ENCODE data around the gene PPP3CA. TPM values are rescaled to one million over a fixed set of nuclear protein-coding genes. Genes with fewer than 3 reads are reported as not detected.

Gene PPP3CA
- total and polyA plus RNA-seq, 2 of the 8 experiments (the other 6 are each of a cell fraction or from before 2014, with no cell fraction given) = 7.9 to 35.0 TPM

DNA sequence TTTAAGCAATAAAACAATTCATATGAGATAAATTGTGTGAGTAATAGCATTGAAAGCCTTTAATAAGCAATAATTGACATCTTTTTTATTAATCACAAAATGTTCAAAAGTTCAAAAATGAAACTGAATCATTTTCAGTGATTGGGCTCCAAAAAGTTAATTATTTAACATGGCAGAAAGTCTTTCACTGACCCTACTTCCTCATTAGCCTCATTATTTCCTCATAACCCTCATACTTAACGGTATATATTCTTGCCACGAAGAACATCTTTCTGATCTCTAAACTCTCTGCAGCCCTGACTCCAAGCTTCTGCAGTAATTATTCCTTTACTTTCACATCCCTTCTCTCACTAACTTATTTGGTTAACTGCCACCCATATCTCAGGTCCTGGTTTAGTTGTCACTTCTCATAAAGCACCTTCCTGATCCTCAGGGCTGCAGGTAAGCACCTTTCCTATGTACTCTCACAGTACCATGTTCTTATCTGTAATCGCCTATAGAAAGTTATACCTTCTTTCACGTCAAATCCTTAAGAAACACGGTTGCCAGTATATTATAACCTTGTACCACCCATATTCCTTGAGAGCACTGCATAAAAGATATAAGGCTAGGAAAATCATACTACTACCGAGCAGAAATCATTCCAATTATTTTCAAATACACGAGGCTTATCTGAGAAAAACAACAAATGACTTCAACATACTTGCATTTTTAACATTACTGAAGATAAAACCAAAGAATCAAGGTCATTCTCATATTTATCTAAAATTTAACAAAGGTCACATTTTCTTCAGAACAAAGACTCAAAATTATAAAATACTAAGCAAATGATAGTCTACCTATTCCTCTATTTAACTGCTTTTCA, 72.2 kb downstream of the PPP3CA start:
- H3K4me3 ChIP-seq (ENCODE audit: extremely low read depth in 1 of 4, insufficient read depth in 2 of 4, low read depth in 3 of 4, low read length in 4 of 4) = no peak overlapping the region
- no peak overlapping the region for H3K23ac ChIP-seq (ENCODE audit: insufficient read length)
- CTCF ChIA-PET (ENCODE audit: partially characterized antibody) = no interaction called here
- no peak overlapping the region for H2AK5ac ChIP-seq (ENCODE audit: low read depth, low read length)
- H3K79me2 ChIP-seq (ENCODE audit: control insufficient read depth in 1 of 2, insufficient read depth in 2 of 2, low read length in 2 of 2) = peaks cover 0 to 55% of the 10 kb centered on the region in 2 experiments; a peak in 2 of 4 replicates
- no peak overlapping the region for H3K14ac ChIP-seq (ENCODE audit: insufficient read length)
- DNase-seq (ENCODE audit: low read depth in 1 of 2, low spot score in 2 of 2) = no peak
- no peak overlapping the region for H2BK120ac ChIP-seq (replicated peaks; ENCODE audit: low read depth, low read length)
- H4K91ac ChIP-seq (replicated peaks; ENCODE audit: insufficient read length, low read length) = no peak overlapping the region
- FAIRE-seq = no peak
- H3K4ac ChIP-seq (replicated peaks; ENCODE audit: insufficient read length, low read depth, low read length) = no peak overlapping the region
- H3K36me3 ChIP-seq (ENCODE audit: control insufficient read depth in 2 of 4, insufficient read depth in 4 of 4, low read length in 3 of 4) = no peaks in the 10 kb centered on the region
- peaks cover 0 to 2% (median 0%) of the 10 kb centered on the region in 4 experiments; a peak in 1 of 7 replicates for H3K4me1 ChIP-seq (replicated peaks in 1 of 4; ENCODE audit: control insufficient read depth in 3 of 4, insufficient read depth in 4 of 4, low read length in 3 of 4)
- H3K27ac ChIP-seq (ENCODE audit: low read depth, low read length) = no peak overlapping the region
- H3K9me3 ChIP-seq (ENCODE audit: insufficient read depth in 2 of 2, low read depth in 1 of 2, low read length in 1 of 2) = no peaks in the 10 kb centered on the region
- H3K4me2 ChIP-seq (ENCODE audit: insufficient read depth in 1 of 2, low read depth in 2 of 2, low read length in 2 of 2) = no peak overlapping the region
- POLR2A ChIA-PET (ENCODE audit: partially characterized antibody) = no interaction called here
- no peak overlapping the region for H2BK12ac ChIP-seq (ENCODE audit: low read depth, low read length)
- no peak overlapping the region for H3K9ac ChIP-seq (replicated peaks in 1 of 4; ENCODE audit: extremely low read depth in 1 of 4, low read depth in 3 of 4, low read length in 3 of 4)
- H2BK20ac ChIP-seq (ENCODE audit: low read length) = no peak overlapping the region
- TF ChIP-seq JUN (IDR thresholded peaks at IDR 0.05; ENCODE audit: low read depth, low read length) (no peak), HDAC2 (IDR thresholded peaks at IDR 0.05; ENCODE audit: borderline replicate concordance in 1 of 2, low read depth in 2 of 2, low read length in 2 of 2) (no peak), TBP (IDR thresholded peaks at IDR 0.05; ENCODE audit: low read depth, low read length) (no peak)
- TF ChIP-seq, protein P1, sequence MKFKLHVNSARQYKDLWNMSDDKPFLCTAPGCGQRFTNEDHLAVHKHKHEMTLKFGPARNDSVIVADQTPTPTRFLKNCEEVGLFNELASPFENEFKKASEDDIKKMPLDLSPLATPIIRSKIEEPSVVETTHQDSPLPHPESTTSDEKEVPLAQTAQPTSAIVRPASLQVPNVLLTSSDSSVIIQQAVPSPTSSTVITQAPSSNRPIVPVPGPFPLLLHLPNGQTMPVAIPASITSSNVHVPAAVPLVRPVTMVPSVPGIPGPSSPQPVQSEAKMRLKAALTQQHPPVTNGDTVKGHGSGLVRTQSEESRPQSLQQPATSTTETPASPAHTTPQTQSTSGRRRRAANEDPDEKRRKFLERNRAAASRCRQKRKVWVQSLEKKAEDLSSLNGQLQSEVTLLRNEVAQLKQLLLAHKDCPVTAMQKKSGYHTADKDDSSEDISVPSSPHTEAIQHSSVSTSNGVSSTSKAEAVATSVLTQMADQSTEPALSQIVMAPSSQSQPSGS (IDR thresholded peaks at IDR 0.05; ENCODE audit: low read length) = no peak
- no peak overlapping the region for H2AFZ ChIP-seq (ENCODE audit: low read length)
- H4K5ac ChIP-seq (ENCODE audit: insufficient read length, low read depth, low read length) = no peak overlapping the region
- no peaks in the 10 kb centered on the region for H3K27me3 ChIP-seq (replicated peaks in 1 of 4; ENCODE audit: control insufficient read depth in 3 of 4, extremely low read depth in 1 of 4, insufficient read depth in 3 of 4, low read length in 3 of 4)
- no peaks in the 10 kb centered on the region for H3K23me2 ChIP-seq (ENCODE audit: low read depth, low read length)
- 85% methylated on average over 7 of the region's 7 CpGs; no CpG with 5 or more reads in 1 of the 2 experiments for WGBS, 2 experiments (ENCODE audit: extremely low coverage in 1 of 2, insufficient coverage in 1 of 2, insufficient read length in 1 of 2, insufficient replicate concordance in 2 of 2, low coverage in 1 of 2, low lambda C conversion rate in 2 of 2, missing lambda C conversion rate in 1 of 2)
- no peak overlapping the region for H2BK15ac ChIP-seq (ENCODE audit: low read length)
- peaks cover 0 to 1% of the 10 kb centered on the region in 2 experiments for H4K20me1 ChIP-seq (replicated peaks in 1 of 2; ENCODE audit: control insufficient read depth in 1 of 2, insufficient read depth in 2 of 2, low read length in 2 of 2)
- no peak overlapping the region for H3K56ac ChIP-seq (replicated peaks; ENCODE audit: insufficient read length, low read depth, low read length)
- H2BK5ac ChIP-seq (ENCODE audit: low read depth, low read length) = no peak overlapping the region
- no peak overlapping the region for H3K18ac ChIP-seq (ENCODE audit: extremely low read depth, low read length)
- no peak overlapping the region for H4K8ac ChIP-seq (ENCODE audit: extremely low read depth, insufficient read depth, low read length)
- H3K79me1 ChIP-seq (ENCODE audit: low read depth, low read length) = no peaks in the 10 kb centered on the region

Measured in H1 (cell line).